Stimulated activated CD4-positive, alpha-beta T cell treated with anti-CD3 and anti-CD28 coated beads, Interleukin-4, amount 100 ng/mL, for 4 hours (primary cell): ENCODE results near the gene ZNF610.

Experiments used
- DNase-seq, 2 experiments: peaks; one replicate each; pipeline ENCODE4 v3.0.0-alpha.2; 2020

ZNF610 gene

DNA sequence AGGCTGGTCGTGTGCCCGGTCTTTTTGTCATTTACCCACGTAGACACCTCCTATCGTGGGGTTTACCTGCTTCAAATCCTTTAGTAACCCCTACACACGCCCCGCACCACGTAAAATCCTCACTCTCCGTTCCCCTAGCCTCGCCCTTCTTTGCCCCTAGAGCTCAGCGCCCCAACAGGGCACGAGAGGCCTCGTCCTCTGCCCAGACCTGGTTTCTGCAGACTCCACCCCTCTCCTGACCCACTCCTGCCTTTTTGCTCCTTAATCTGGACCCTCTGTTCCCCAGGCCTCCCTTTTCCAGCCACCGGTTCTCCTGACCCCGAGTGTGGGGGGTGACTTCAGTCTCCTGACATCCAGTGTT, 62.0 kb downstream of the ZNF610 start:
- DNase-seq: no peak

DNA sequence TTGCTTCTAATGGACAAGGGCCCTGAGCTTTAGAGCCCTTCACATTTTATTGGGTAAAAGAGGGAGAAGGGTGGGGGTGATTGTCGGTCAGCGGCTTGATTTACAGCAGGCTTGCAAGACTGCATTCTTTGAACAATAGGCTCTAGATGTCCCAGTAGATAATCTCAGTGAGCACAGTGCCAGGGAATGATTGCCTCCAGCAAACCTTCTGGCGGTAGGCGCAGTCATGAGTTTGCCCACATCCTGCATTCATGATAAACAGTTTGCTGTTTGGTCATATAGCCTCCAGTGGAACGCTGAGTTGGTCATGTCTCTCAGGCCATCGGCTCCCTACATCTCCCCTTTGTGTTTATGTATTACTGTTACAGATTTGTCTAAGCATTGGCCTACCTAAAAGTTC, 74.2 kb downstream of the ZNF610 start:
- DNase-seq: no peak

DNA sequence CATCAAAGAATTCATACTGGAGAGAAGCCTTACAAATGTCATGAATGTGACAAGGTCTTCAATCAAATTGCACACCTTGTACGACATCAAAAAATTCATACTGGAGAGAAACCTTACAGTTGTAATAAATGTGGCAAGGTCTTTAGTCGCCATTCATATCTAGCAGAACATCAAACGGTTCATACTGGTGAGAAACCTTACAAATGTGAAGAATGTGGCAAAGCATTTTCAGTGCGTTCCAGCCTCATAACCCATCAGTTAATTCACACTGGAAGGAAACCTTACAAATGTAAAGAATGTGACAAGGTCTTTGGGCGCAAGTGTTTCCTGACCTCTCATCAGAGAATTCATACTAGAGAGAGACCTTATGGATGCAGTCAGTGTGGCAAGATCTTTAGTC, 79.7 kb downstream of the ZNF610 start:
- no peak for DNase-seq
